Fibroblast of lung (primary cell): ENCODE results near the gene WDR41.

Source experiments
- EZH2 ChIP-seq: IDR thresholded peaks from 2 replicates; pipeline ENCODE4 v1.5.1; 2012; ENCODE audit warnings: low read length, control low read depth, mild to moderate bottlenecking; ENCODE audit errors: missing control alignments
- TF ChIP-seq, protein P1 (sequence below), 2 donors: IDR thresholded peaks in 1 of 2; conservative IDR thresholded peaks in 1 of 2; 1 replicate in 1 of 2; 2 replicates in 1 of 2; pipeline ENCODE4 v1.5.1; 2011 to 2012; ENCODE audit warnings: low read length in 2 of 2, control low read depth in 1 of 2, inconsistent platforms in 1 of 2, low read depth in 1 of 2, mild to moderate bottlenecking in 1 of 2

DNA sequence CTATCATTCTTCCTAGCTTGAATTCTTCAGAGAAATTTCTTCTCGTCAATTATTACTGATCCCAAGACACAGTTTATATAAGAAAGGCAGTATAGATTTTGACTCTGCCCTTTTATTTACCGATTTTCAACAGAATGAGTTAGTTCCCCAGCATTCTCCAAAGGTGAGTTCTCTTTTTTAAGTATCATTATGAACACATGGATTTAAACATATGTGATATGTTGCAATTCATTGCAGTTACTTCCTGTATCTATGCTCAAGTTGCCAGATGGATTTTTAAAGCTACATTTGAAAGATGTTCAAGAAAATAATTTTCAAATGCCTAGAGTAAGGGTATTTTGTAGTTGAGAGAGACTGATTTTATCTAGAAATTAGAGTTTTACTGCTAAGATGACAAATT, 8.4 kb downstream of the WDR41 start:
- no peak for TF ChIP-seq EZH2
- TF ChIP-seq, protein P1, sequence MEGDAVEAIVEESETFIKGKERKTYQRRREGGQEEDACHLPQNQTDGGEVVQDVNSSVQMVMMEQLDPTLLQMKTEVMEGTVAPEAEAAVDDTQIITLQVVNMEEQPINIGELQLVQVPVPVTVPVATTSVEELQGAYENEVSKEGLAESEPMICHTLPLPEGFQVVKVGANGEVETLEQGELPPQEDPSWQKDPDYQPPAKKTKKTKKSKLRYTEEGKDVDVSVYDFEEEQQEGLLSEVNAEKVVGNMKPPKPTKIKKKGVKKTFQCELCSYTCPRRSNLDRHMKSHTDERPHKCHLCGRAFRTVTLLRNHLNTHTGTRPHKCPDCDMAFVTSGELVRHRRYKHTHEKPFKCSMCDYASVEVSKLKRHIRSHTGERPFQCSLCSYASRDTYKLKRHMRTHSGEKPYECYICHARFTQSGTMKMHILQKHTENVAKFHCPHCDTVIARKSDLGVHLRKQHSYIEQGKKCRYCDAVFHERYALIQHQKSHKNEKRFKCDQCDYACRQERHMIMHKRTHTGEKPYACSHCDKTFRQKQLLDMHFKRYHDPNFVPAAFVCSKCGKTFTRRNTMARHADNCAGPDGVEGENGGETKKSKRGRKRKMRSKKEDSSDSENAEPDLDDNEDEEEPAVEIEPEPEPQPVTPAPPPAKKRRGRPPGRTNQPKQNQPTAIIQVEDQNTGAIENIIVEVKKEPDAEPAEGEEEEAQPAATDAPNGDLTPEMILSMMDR (conservative IDR thresholded peaks at IDR 0.05 in 1 of 2, IDR thresholded peaks at IDR 0.05 in 1 of 2; ENCODE audit: low read depth in 1 of 2, low read length in 2 of 2) = no peak
